HCT116 (cell line): ENCODE measurements around the gene TEAD1. TPM values are rescaled to one million over a fixed set of nuclear protein-coding genes. Genes with fewer than 3 reads are reported as not detected.

Experiments
- ATAC-seq: fragments of 200-7000 bp; cut with Tn5 transposase; 2 replicates; pipeline ENCODE4 v1.9.1; 2020; ENCODE audit warnings: mild to moderate bottlenecking, moderate library complexity
- BruUV-seq: library from RNA; stranded (reverse); fragments of 400-500 nt; replicated peaks from 2 replicates; lab custom pipeline; 2021; lab: Mats Ljungman, UMichigan
- CTCF ChIA-PET: fragments of 300-600 bp; sonication (Branson Sonifier 250); formaldehyde crosslinking; loops from one replicate; lab custom pipeline; 2021; ENCODE audit warnings: antibody characterized with exemption; lab: Charles Lee
- POLR2A ChIA-PET: fragments of 300-600, 350-600 bp; sonication (Branson Sonifier 250); formaldehyde crosslinking; loops from one replicate; lab custom pipeline; 2021; ENCODE audit warnings: antibody characterized with exemption; lab: Charles Lee
- RAD21 ChIA-PET, 2 experiments: fragments of 300-600 bp; sonication (Branson Sonifier 250); formaldehyde crosslinking; loops; one replicate each; lab custom pipeline; 2023; ENCODE audit warnings: low total read pairs in 2 of 2; ENCODE audit not compliant: uncharacterized antibody in 2 of 2, unreplicated experiment in 2 of 2, low non-redundant PET in 1 of 2; lab: Charles Lee
- DNase-seq: peaks from one replicate; pipeline ENCODE4 v3.0.0-alpha.2; 2010; ENCODE audit warnings: low read depth, low spot score
- H2AFZ ChIP-seq: fragments of 200-600 bp; shearing (Covaris generic), sonication (generic); 2 replicates; pipeline ENCODE4 v1.6.1; 2017; ENCODE audit warnings: low read depth, mixed run types, mixed read lengths, antibody characterized with exemption, low read length; ENCODE audit not compliant: poor library complexity, severe bottlenecking
- H3K27ac ChIP-seq: 2 replicates; pipeline ENCODE4 v1.5.1; 2012; ENCODE audit warnings: low read depth, low read length
- H3K27me3 ChIP-seq: fragments of 200-600 bp; sonication (generic); 2 replicates; pipeline ENCODE4 v1.6.1; 2016; ENCODE audit warnings: mixed run types, low read length, mixed read lengths; ENCODE audit not compliant: insufficient read depth
- H3K36me3 ChIP-seq, 2 experiments: fragments of 200-500 bp in 1 of 2; fragments of 200-600 bp in 1 of 2; sonication (Bioruptor generic) in 1 of 2; sonication (generic) in 1 of 2; 2 replicates each; pipeline versions ENCODE4 v1.5.1 to v1.6.1; 2014 to 2016; ENCODE audit warnings: low read length in 2 of 2, inconsistent platforms in 1 of 2, mixed read lengths in 1 of 2, mixed run types in 1 of 2; ENCODE audit not compliant: insufficient read depth in 2 of 2, control insufficient read depth in 1 of 2
- H3K4me1 ChIP-seq, 2 experiments: fragments of 200-600 bp in 1 of 2; sonication (generic) in 1 of 2; 2 replicates each; pipeline versions ENCODE4 v1.5.1 to v1.6.1; 2012 to 2017; ENCODE audit warnings: low read length in 2 of 2, inconsistent platforms in 1 of 2, mild to moderate bottlenecking in 1 of 2, mixed read lengths in 1 of 2, mixed run types in 1 of 2, moderate library complexity in 1 of 2; ENCODE audit not compliant: insufficient read depth in 2 of 2, control insufficient read depth in 1 of 2
- H3K4me2 ChIP-seq: fragments of 200-600 bp; sonication (generic); 2 replicates; pipeline ENCODE4 v1.6.1; 2017; ENCODE audit warnings: mixed run types, low read length, mixed read lengths
- H3K4me3 ChIP-seq, 2 experiments: fragments of 200-600 bp in 1 of 2; sonication (generic) in 1 of 2; replicated peaks in 1 of 2; 2 replicates each; pipeline ENCODE4 v1.5.1; 2011 to 2016; ENCODE audit warnings: low read length in 2 of 2, control low read depth in 1 of 2, low read depth in 1 of 2, mild to moderate bottlenecking in 1 of 2, mixed read lengths in 1 of 2, mixed run types in 1 of 2
- H3K79me2 ChIP-seq: fragments of 200-600 bp; sonication (generic); 2 replicates; pipeline ENCODE4 v1.6.1; 2017; ENCODE audit warnings: mild to moderate bottlenecking, mixed run types, low read length, moderate library complexity, mixed read lengths; ENCODE audit not compliant: insufficient read depth
- H3K9ac ChIP-seq: fragments of 200-600 bp; sonication (generic); 2 replicates; pipeline ENCODE4 v1.6.1; 2016; ENCODE audit warnings: low read length, mixed read lengths
- H3K9me2 ChIP-seq: fragments of 200-600 bp; sonication (generic), shearing (Covaris generic); 2 replicates; pipeline ENCODE4 v1.6.1; 2017; ENCODE audit warnings: mixed run types, mild to moderate bottlenecking, moderate library complexity; ENCODE audit not compliant: insufficient read depth
- H3K9me3 ChIP-seq, 2 experiments: fragments of 200-500 bp in 1 of 2; fragments of 200-600 bp in 1 of 2; sonication (Bioruptor generic) in 1 of 2; sonication (generic) in 1 of 2; 2 replicates each; pipeline ENCODE4 v1.6.1; 2014 to 2017; ENCODE audit warnings: low read length in 2 of 2, mixed read lengths in 2 of 2, inconsistent platforms in 1 of 2, low read depth in 1 of 2, mild to moderate bottlenecking in 1 of 2, mixed run types in 1 of 2, moderate library complexity in 1 of 2; ENCODE audit not compliant: control insufficient read depth in 1 of 2, insufficient read depth in 1 of 2
- H4K20me1 ChIP-seq: fragments of 200-600 bp; sonication (generic), shearing (Covaris generic); 2 replicates; pipeline ENCODE4 v1.6.1; 2017; ENCODE audit warnings: mixed run types, mild to moderate bottlenecking, moderate library complexity; ENCODE audit not compliant: insufficient read depth
- ATF3 ChIP-seq: IDR thresholded peaks from 2 replicates; pipeline ENCODE4 v1.6.1; 2012
- CBX3 ChIP-seq: IDR thresholded peaks from 2 replicates; pipeline ENCODE4 v1.6.1; 2012; ENCODE audit warnings: low read depth
- CEBPB ChIP-seq: IDR thresholded peaks from 2 replicates; pipeline ENCODE4 v1.6.1; 2012; ENCODE audit warnings: low read depth
- CTCF ChIP-seq, 3 experiments: fragments of 200-600 bp in 1 of 3; sonication (generic) in 1 of 3; IDR thresholded peaks in 2 of 3; conservative IDR thresholded peaks in 1 of 3; 2 replicates each; pipeline ENCODE4 v1.5.1; 2012 to 2017; ENCODE audit warnings: low read depth in 2 of 3, low read length in 2 of 3, antibody characterized with exemption in 1 of 3, borderline replicate concordance in 1 of 3, control low read depth in 1 of 3, mild to moderate bottlenecking in 1 of 3, mixed read lengths in 1 of 3, mixed run types in 1 of 3, moderate library complexity in 1 of 3; ENCODE audit not compliant: insufficient read depth in 1 of 3
- ELF1 ChIP-seq: IDR thresholded peaks from 2 replicates; pipeline ENCODE4 v1.6.1; 2012; ENCODE audit warnings: low read depth, borderline replicate concordance
- EZH2 ChIP-seq: fragments of 200-600 bp; sonication (generic); IDR thresholded peaks from 2 replicates; pipeline ENCODE4 v1.6.1; 2017; ENCODE audit warnings: antibody characterized with exemption, mixed run types
- EZH2phosphoT487 ChIP-seq: fragments of 200-600 bp; IDR thresholded peaks from 2 replicates; pipeline ENCODE4 v1.6.1; 2018; ENCODE audit warnings: antibody characterized with exemption, borderline replicate concordance
- FOSL1 ChIP-seq: IDR thresholded peaks from 2 replicates; pipeline ENCODE4 v1.6.1; 2012; ENCODE audit warnings: low read depth
- JUND ChIP-seq: IDR thresholded peaks from 2 replicates; pipeline ENCODE4 v1.6.1; 2012
- MAX ChIP-seq: IDR thresholded peaks from 2 replicates; pipeline ENCODE4 v1.6.1; 2012
- POLR2AphosphoS5 ChIP-seq: IDR thresholded peaks from 2 replicates; pipeline ENCODE4 v1.6.1; 2011; ENCODE audit warnings: mild to moderate bottlenecking, low read depth, low read length, moderate library complexity
- RAD21 ChIP-seq: IDR thresholded peaks from 2 replicates; pipeline ENCODE4 v1.6.1; 2012; ENCODE audit warnings: low read depth, mild to moderate bottlenecking
- REST ChIP-seq: IDR thresholded peaks from 2 replicates; pipeline ENCODE4 v1.6.1; 2012; ENCODE audit warnings: low read depth
- SIN3A ChIP-seq: IDR thresholded peaks from 2 replicates; pipeline ENCODE4 v1.6.1; 2012; ENCODE audit warnings: low read depth
- SP1 ChIP-seq: IDR thresholded peaks from 2 replicates; pipeline ENCODE4 v1.6.1; 2012; ENCODE audit warnings: low read depth
- TCF7L2 ChIP-seq: IDR thresholded peaks from 2 replicates; pipeline ENCODE4 v1.7.0; 2011; ENCODE audit warnings: borderline replicate concordance, inconsistent platforms; ENCODE audit not compliant: insufficient read depth, insufficient read length; ENCODE audit errors: extremely low read depth
- YY1 ChIP-seq: IDR thresholded peaks from 2 replicates; pipeline ENCODE4 v1.6.1; 2011; ENCODE audit warnings: low read length, low read depth, moderate library complexity, mild to moderate bottlenecking; ENCODE audit not compliant: insufficient replicate concordance; ENCODE audit errors: extremely low read depth
- ZBTB33 ChIP-seq: IDR thresholded peaks from 2 replicates; pipeline ENCODE4 v1.6.1; 2011; ENCODE audit warnings: mild to moderate bottlenecking, low read length, moderate library complexity; ENCODE audit not compliant: insufficient replicate concordance; ENCODE audit errors: extremely low read depth
- ZFX ChIP-seq: fragments of 450-650 bp; IDR thresholded peaks from 2 replicates; pipeline ENCODE4 v1.6.1; 2017
- ZNF274 ChIP-seq: fragments of 200-500 bp; sonication (Bioruptor generic); IDR thresholded peaks from 2 replicates; pipeline ENCODE4 v1.6.1; 2014; ENCODE audit warnings: mild to moderate bottlenecking, low read depth, low read length, inconsistent platforms
- intact Hi-C: fragments of 100-400 bp; cut with micrococcal nuclease; formaldehyde crosslinking; loops from 2 replicates; pipeline ENCODE4 v1.10.0; 2022
- total RNA-seq: library from RNA; stranded (reverse); gene quantifications from one replicate; pipeline ENCODE4 v1.2.1, GENCODE V29; 2021; ENCODE audit not compliant: unreplicated experiment

The TEAD1 gene
- total RNA-seq, 1 experiment from 2014 or later, result 103 TPM

- Histone ChIP-seq H3K9me2 (no peaks in the 10 kb centered on the region), H3K4me3 (no peak overlapping the region), H2AFZ (no peak overlapping the region), H3K4me1 (no peaks in the 10 kb centered on the region), H3K9ac (no peak overlapping the region), H3K27ac (no peak overlapping the region)
- ATAC-seq, result no peak
- ChIA-PET RAD21 (no interaction called here), POLR2A (no interaction called here)
- intact Hi-C loops, result no loop called here
- TF ChIP-seq CTCF (IDR thresholded peaks at IDR 0.05 in 2 of 3, conservative IDR thresholded peaks at IDR 0.05 in 1 of 3; ENCODE audit: borderline replicate concordance in 1 of 3, insufficient read depth in 1 of 3, low read depth in 2 of 3, low read length in 2 of 3) (no peak), SIN3A (no peak), SP1 (no peak), RAD21 (no peak), MAX (no peak), ZNF274 (no peak), JUND (no peak), CBX3 (no peak), FOSL1 (no peak), ZBTB33 (no peak), POLR2AphosphoS5 (no peak), TCF7L2 (no peak), REST (no peak), ELF1 (no peak), YY1 (no peak), ZFX (no peak), EZH2 (no peak), CEBPB (no peak), EZH2phosphoT487 (no peak), ATF3 (no peak)
- TF ChIP-seq, all 23 proteins: peak for 0
- Histone ChIP-seq H3K36me3 (peaks cover 11 to 15% of the 10 kb centered on the region in 2 experiments), H3K9me3 (no peaks in the 10 kb centered on the region), H3K79me2 (no peaks in the 10 kb centered on the region), H3K27me3 (no peaks in the 10 kb centered on the region), H3K4me2 (no peak overlapping the region), H4K20me1 (no peaks in the 10 kb centered on the region; the same call in 1 of the 2 replicates)
- CTCF ChIA-PET, result no interaction called here
- no TSS peak for BruUV-seq
- DNase-seq, result no peak
Measured at GRCh38 chr11:12938590-12939247, 264.5 kb downstream of the TEAD1 start.
